Activated CD4-positive, alpha-beta T cell treated with anti-CD3 and anti-CD28 coated beads, Interleukin-2, amount 10 ng/mL, durations not matched to agents 7 days and 5 days (primary cell): Measurements from ENCODE around the gene PSME4. TPM values are rescaled to one million over a fixed set of nuclear protein-coding genes. Genes with fewer than 3 reads are reported as not detected.
"Not testable (repeated sequence)": the region's sequence is repeated elsewhere in the genome, so short reads cannot be mapped to it uniquely, and the experiment has no call there.

Experiments
- CTCF ChIA-PET: fragments of 350-600 bp; sonication (Branson Sonifier 250); formaldehyde crosslinking; loops from one replicate; lab custom pipeline; 2021; ENCODE audit warnings: antibody characterized with exemption; lab: Charles Lee
- POLR2A ChIA-PET: fragments of 350-600 bp; sonication (Branson Sonifier 250); formaldehyde crosslinking; loops from one replicate; lab custom pipeline; 2021; ENCODE audit warnings: antibody characterized with exemption; lab: Charles Lee
- DNase-seq: peaks from one replicate; pipeline ENCODE4 v3.0.0-alpha.2; 2020
- H3K27ac Mint-ChIP-seq: one replicate; pipeline ENCODE4 v1.8.0; 2021; ENCODE audit warnings: mild to moderate bottlenecking, moderate library complexity, mixed read lengths
- H3K27me3 Mint-ChIP-seq: one replicate; pipeline ENCODE4 v1.8.0; 2021; ENCODE audit warnings: mixed read lengths
- H3K36me3 Mint-ChIP-seq: one replicate; pipeline ENCODE4 v1.8.0; 2021; ENCODE audit warnings: low read depth, mixed read lengths
- H3K4me1 Mint-ChIP-seq: one replicate; pipeline ENCODE4 v1.8.0; 2021; ENCODE audit warnings: mixed read lengths
- H3K4me3 Mint-ChIP-seq: one replicate; pipeline ENCODE4 v1.8.0; 2021; ENCODE audit warnings: mild to moderate bottlenecking, moderate library complexity, mixed read lengths
- H3K9me3 Mint-ChIP-seq: one replicate; pipeline ENCODE4 v1.8.0; 2021; ENCODE audit warnings: mixed read lengths
- total RNA-seq, 2 experiments: library from RNA; stranded (reverse); gene quantifications; one replicate each; pipeline ENCODE4 v1.2.3, GENCODE V29; 2021

PSME4 gene
- total RNA-seq, 2 experiments from 2014 or later: 46.7 to 50.2 TPM

- POLR2A ChIA-PET: no interaction called here
- Mint-ChIP-seq H3K27ac (no peak overlapping the region), H3K4me3 (no peak overlapping the region), H3K9me3 (no peaks in the 10 kb centered on the region), H3K4me1 (peaks cover 2% of the 10 kb centered on the region), H3K36me3 (peaks cover 38% of the 10 kb centered on the region), H3K27me3 (no peaks in the 10 kb centered on the region)
- DNase-seq: no peak
- CTCF ChIA-PET: interaction anchor here (1.4 kb wide), 1 partner anchor 13 kb away, joined by 3 read pairs; no protein-coding TSS in a partner anchor
Observed at GRCh38 chr2:53865962-53866361, 104.8 kb downstream of the PSME4 start.

- H3K4me3 Mint-ChIP-seq: no peak overlapping the region
- peak overlapping the region; percentile 39 for H3K27ac Mint-ChIP-seq
- no peak for DNase-seq
- ChIA-PET CTCF (interaction anchor here (0.6 kb wide), 1 partner anchor 82 kb away, joined by 3 read pairs; no protein-coding TSS in a partner anchor), POLR2A (no interaction called here)
- no peaks in the 10 kb centered on the region for H3K9me3 Mint-ChIP-seq
- H3K4me1 Mint-ChIP-seq: peaks cover 2% of the 10 kb centered on the region
- H3K36me3 Mint-ChIP-seq: peaks cover 38% of the 10 kb centered on the region
- no peaks in the 10 kb centered on the region for H3K27me3 Mint-ChIP-seq
Observed at GRCh38 chr2:53865264-53865663, 105.5 kb downstream of the PSME4 start.

GRCh38 chr2:53863538-53864227 lies 107.1 kb downstream of the PSME4 start:
- ChIA-PET POLR2A (interaction anchor here (0.6 kb wide), 1 partner anchor 11 kb away, joined by 3 read pairs; no protein-coding TSS in a partner anchor), CTCF (interaction anchor here (0.5 to 1.2 kb wide), 2 partner anchors 9 kb away, joined by 3 read pairs; no protein-coding TSS in a partner anchor)
- Mint-ChIP-seq H3K4me1 (peaks cover 2% of the 10 kb centered on the region), H3K4me3 (no peak overlapping the region), H3K36me3 (peaks cover 34% of the 10 kb centered on the region), H3K9me3 (no peaks in the 10 kb centered on the region), H3K27ac (no peak overlapping the region), H3K27me3 (no peaks in the 10 kb centered on the region)
- DNase-seq: no peak

GRCh38 chr2:53861824-53862223 lies 109.0 kb downstream of the PSME4 start:
- Mint-ChIP-seq H3K27me3 (no peaks in the 10 kb centered on the region), H3K36me3 (peaks cover 28% of the 10 kb centered on the region), H3K4me3 (no peak overlapping the region), H3K4me1 (peaks cover 2% of the 10 kb centered on the region), H3K27ac (no peak overlapping the region), H3K9me3 (no peaks in the 10 kb centered on the region)
- ChIA-PET POLR2A (interaction anchor here (0.6 kb wide), 1 partner anchor 57 kb away, joined by 3 read pairs; no protein-coding TSS in a partner anchor), CTCF (interaction anchor here (0.9 kb wide), 1 partner anchor 13 kb away, joined by 3 read pairs; no protein-coding TSS in a partner anchor)
- DNase-seq: no peak

- no peaks in the 10 kb centered on the region for H3K9me3 Mint-ChIP-seq
- no peak for DNase-seq
- peaks cover 7% of the 10 kb centered on the region for H3K36me3 Mint-ChIP-seq
- no peak within 1 kb of the TSS for H3K27ac Mint-ChIP-seq
- ChIA-PET CTCF (no interaction called here), POLR2A (no interaction called here)
- peaks cover 2% of the 10 kb centered on the region for H3K4me1 Mint-ChIP-seq
- H3K4me3 Mint-ChIP-seq: no peak within 1 kb of the TSS
- no peaks in the 10 kb centered on the region for H3K27me3 Mint-ChIP-seq
Observed at GRCh38 chr2:53859206-53860181, 111.3 kb downstream of the PSME4 start, which contains the start of gene GPR75. GPR75 (minus strand) TSS chr2:53859967; CDS start chr2:53854756, 5,211 bp downstream.

- Mint-ChIP-seq H3K9me3 (no peaks in the 10 kb centered on the region), H3K4me3 (no peak overlapping the region), H3K27me3 (no peaks in the 10 kb centered on the region), H3K36me3 (peaks cover 13% of the 10 kb centered on the region), H3K27ac (no peak overlapping the region), H3K4me1 (no peaks in the 10 kb centered on the region)
- CTCF ChIA-PET: no interaction called here
- POLR2A ChIA-PET: no interaction called here
- no peak for DNase-seq
Observed at GRCh38 chr2:53856272-53856671, 114.5 kb downstream of the PSME4 start.

- no peak overlapping the region for H3K4me3 Mint-ChIP-seq
- no peaks in the 10 kb centered on the region for H3K27me3 Mint-ChIP-seq
- H3K9me3 Mint-ChIP-seq: no peaks in the 10 kb centered on the region
- no peaks in the 10 kb centered on the region for H3K4me1 Mint-ChIP-seq
- no peak for DNase-seq
- POLR2A ChIA-PET: no interaction called here
- CTCF ChIA-PET: interaction anchor here (1.0 kb wide), 1 partner anchor 9 kb away, joined by 3 read pairs; no protein-coding TSS in a partner anchor
- H3K27ac Mint-ChIP-seq: no peak overlapping the region
- peaks cover 13% of the 10 kb centered on the region for H3K36me3 Mint-ChIP-seq
Observed at GRCh38 chr2:53854678-53855077, 116.1 kb downstream of the PSME4 start.

- peaks cover 13% of the 10 kb centered on the region for H3K36me3 Mint-ChIP-seq
- POLR2A ChIA-PET: interaction anchor here (0.7 kb wide), 1 partner anchor 11 kb away, joined by 3 read pairs; no protein-coding TSS in a partner anchor
- DNase-seq: no peak
Observed at GRCh38 chr2:53852532-53852931, 118.3 kb downstream of the PSME4 start.

GRCh38 chr2:53851052-53851757 lies 119.6 kb downstream of the PSME4 start:
- H3K4me1 Mint-ChIP-seq, POLR2A ChIA-PET, H3K9me3 Mint-ChIP-seq, H3K4me3 Mint-ChIP-seq, CTCF ChIA-PET, DNase-seq, H3K27ac Mint-ChIP-seq, H3K27me3 Mint-ChIP-seq: not testable (repeated sequence)
- H3K36me3 Mint-ChIP-seq: peaks cover 13% of the 10 kb centered on the region

More at GRCh38 chr2:53852532-53852931, 118.3 kb downstream of the PSME4 start:
- Mint-ChIP-seq H3K27me3 (no peaks in the 10 kb centered on the region), H3K9me3 (no peaks in the 10 kb centered on the region), H3K4me3 (no peak overlapping the region), H3K27ac (no peak overlapping the region), H3K4me1 (no peaks in the 10 kb centered on the region)
- CTCF ChIA-PET: no interaction called here

- no peak for DNase-seq
- Mint-ChIP-seq H3K27me3 (no peaks in the 10 kb centered on the region), H3K27ac (no peak overlapping the region), H3K36me3 (peaks cover 2% of the 10 kb centered on the region), H3K9me3 (no peaks in the 10 kb centered on the region), H3K4me3 (no peak overlapping the region), H3K4me1 (peaks cover 2% of the 10 kb centered on the region)
- ChIA-PET POLR2A (no interaction called here), CTCF (no interaction called here)
Observed at GRCh38 chr2:53848062-53848461, 122.7 kb downstream of the PSME4 start.

GRCh38 chr2:53843595-53843994 lies 127.2 kb downstream of the PSME4 start:
- H3K4me1 Mint-ChIP-seq: peaks cover 5% of the 10 kb centered on the region
- H3K27ac Mint-ChIP-seq: no peak overlapping the region
- ChIA-PET POLR2A (no interaction called here), CTCF (no interaction called here)
- H3K4me3 Mint-ChIP-seq: no peak overlapping the region
- DNase-seq: no peak
- H3K36me3 Mint-ChIP-seq: no peaks in the 10 kb centered on the region
- H3K27me3 Mint-ChIP-seq: no peaks in the 10 kb centered on the region
- H3K9me3 Mint-ChIP-seq: no peaks in the 10 kb centered on the region

- no peaks in the 10 kb centered on the region for H3K27me3 Mint-ChIP-seq
- ChIA-PET CTCF (interaction anchor here (0.6 kb wide), 1 partner anchor 15 kb away, joined by 3 read pairs; no protein-coding TSS in a partner anchor), POLR2A (no interaction called here)
- H3K9me3 Mint-ChIP-seq: no peaks in the 10 kb centered on the region
- DNase-seq: no peak
- no peaks in the 10 kb centered on the region for H3K36me3 Mint-ChIP-seq
- H3K4me1 Mint-ChIP-seq: peaks cover 5% of the 10 kb centered on the region
- no peak overlapping the region for H3K4me3 Mint-ChIP-seq
- no peak overlapping the region for H3K27ac Mint-ChIP-seq
Observed at GRCh38 chr2:53842891-53843290, 127.9 kb downstream of the PSME4 start.
